Tibial nerve (tissue), 3 donors: ENCODE results near the gene TMEM178B.

ENCODE experiments used
- POLR2A ChIP-seq, 2 donors: fragments of 450-650 bp; IDR thresholded peaks; one replicate each; pipeline ENCODE4 v1.6.1; 2017; ENCODE audit warnings: antibody characterized with exemption in 2 of 2, mild to moderate bottlenecking in 2 of 2, moderate library complexity in 2 of 2
- TF ChIP-seq, protein P1 (sequence below), 5 experiments: fragments of 200-600 bp in 3 of 5; fragments of 450-650 bp in 2 of 5; sonication (generic) in 3 of 5; IDR thresholded peaks; one replicate each; pipeline ENCODE4 v1.5.1; 2016 to 2019; ENCODE audit warnings: antibody characterized with exemption in 5 of 5, mild to moderate bottlenecking in 3 of 5, moderate library complexity in 2 of 5

- TF ChIP-seq, protein P1, sequence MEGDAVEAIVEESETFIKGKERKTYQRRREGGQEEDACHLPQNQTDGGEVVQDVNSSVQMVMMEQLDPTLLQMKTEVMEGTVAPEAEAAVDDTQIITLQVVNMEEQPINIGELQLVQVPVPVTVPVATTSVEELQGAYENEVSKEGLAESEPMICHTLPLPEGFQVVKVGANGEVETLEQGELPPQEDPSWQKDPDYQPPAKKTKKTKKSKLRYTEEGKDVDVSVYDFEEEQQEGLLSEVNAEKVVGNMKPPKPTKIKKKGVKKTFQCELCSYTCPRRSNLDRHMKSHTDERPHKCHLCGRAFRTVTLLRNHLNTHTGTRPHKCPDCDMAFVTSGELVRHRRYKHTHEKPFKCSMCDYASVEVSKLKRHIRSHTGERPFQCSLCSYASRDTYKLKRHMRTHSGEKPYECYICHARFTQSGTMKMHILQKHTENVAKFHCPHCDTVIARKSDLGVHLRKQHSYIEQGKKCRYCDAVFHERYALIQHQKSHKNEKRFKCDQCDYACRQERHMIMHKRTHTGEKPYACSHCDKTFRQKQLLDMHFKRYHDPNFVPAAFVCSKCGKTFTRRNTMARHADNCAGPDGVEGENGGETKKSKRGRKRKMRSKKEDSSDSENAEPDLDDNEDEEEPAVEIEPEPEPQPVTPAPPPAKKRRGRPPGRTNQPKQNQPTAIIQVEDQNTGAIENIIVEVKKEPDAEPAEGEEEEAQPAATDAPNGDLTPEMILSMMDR (IDR thresholded peaks at IDR 0.05) = no peak
- TF ChIP-seq POLR2A (IDR thresholded peaks at IDR 0.05) = no peak
Observed at GRCh38 chr7:141409219-141409618, 335.4 kb downstream of the TMEM178B start.
